ENCODE data around the gene EMX2. TPM values are rescaled to one million over a fixed set of nuclear protein-coding genes. Genes with fewer than 3 reads are reported as not detected.
"Not testable (repeated sequence)": the region's sequence is repeated elsewhere in the genome, so short reads cannot be mapped to it uniquely, and the experiment has no call there.

Gene EMX2
- total and polyA plus RNA-seq, 10 of the 15 experiments (the other 5 are each of a cell fraction or from before 2014, with no cell fraction given): 0.12 TPM; not detected in 9

DNA sequence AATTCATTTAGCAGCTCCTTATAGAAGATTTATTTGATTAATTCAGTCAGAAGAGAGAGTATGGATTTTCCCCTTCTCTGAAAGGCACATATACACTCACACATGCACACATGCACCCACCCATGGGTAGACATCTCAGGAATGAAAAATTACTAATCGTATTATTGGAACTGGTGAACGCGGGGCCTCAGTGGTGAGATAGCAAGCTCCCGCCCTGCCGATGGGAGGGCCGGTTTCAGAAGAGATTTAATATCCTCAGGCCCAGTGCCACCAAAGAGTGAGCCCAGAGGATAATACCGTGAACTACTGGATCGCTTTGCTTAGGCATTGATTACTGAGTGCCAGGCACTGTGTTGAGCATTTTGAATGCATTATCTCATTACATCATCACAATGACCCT is 38.0 kb upstream of the EMX2 start:
- ChIA-PET POLR2A (no interaction called here), SMC1A (ENCODE audit: uncharacterized antibody, unreplicated experiment) (interaction anchor here (0.7 to 4.0 kb wide), 5 partner anchors 35 to 738 kb away, joined by 3 to 12 read pairs (median 3); no protein-coding TSS in a partner anchor), RAD21 (ENCODE audit: unreplicated experiment) (interaction anchor here (1.3 to 2.2 kb wide), 4 partner anchors 8 to 739 kb away, joined by 3 to 8 read pairs (median 4); no protein-coding TSS in a partner anchor), CTCF (interaction anchor here (1.6 to 2.1 kb wide), 2 partner anchors 8 to 733 kb away, joined by 6 to 10 read pairs; no protein-coding TSS in a partner anchor)
- Histone ChIP-seq H3K27ac (ENCODE audit: control insufficient read depth, insufficient read depth) (no peak overlapping the region), H4K20me1 (ENCODE audit: control insufficient read depth, insufficient read depth) (no peaks in the 10 kb centered on the region), H3K27me3 (replicated peaks in 1 of 2; ENCODE audit: control insufficient read depth in 2 of 2, insufficient read depth in 2 of 2, low read length in 1 of 2) (peaks cover 1 to 3% of the 10 kb centered on the region in 2 experiments; a peak in 1 of 4 replicates), H3K9me3 (replicated peaks; ENCODE audit: control insufficient read depth, insufficient read depth, low read length) (no peaks in the 10 kb centered on the region), H3K4me3 (no peak overlapping the region), H2AFZ (ENCODE audit: control insufficient read depth, low read depth, low read length) (no peak overlapping the region), H3K4me2 (ENCODE audit: control insufficient read depth, insufficient read depth) (no peak overlapping the region), H3K79me2 (ENCODE audit: control insufficient read depth, insufficient read depth, low read length) (no peaks in the 10 kb centered on the region), H3K9ac (ENCODE audit: control insufficient read depth, insufficient read depth, low read length) (no peak overlapping the region), H3K36me3 (ENCODE audit: control insufficient read depth in 2 of 2, insufficient read depth in 2 of 2, low read length in 1 of 2) (no peaks in the 10 kb centered on the region), H3K4me1 (ENCODE audit: control insufficient read depth, insufficient read depth, low read length) (no peaks in the 10 kb centered on the region)
- no peak for TF ChIP-seq RFX5 (IDR thresholded peaks at IDR 0.05; ENCODE audit: low read depth, low read length)
- no peak for TF ChIP-seq NBN (IDR thresholded peaks at IDR 0.05)
- no peak for TF ChIP-seq RAD21 (IDR thresholded peaks at IDR 0.05; ENCODE audit: insufficient read depth, low read depth, low read length)
- TF ChIP-seq, protein P1, sequence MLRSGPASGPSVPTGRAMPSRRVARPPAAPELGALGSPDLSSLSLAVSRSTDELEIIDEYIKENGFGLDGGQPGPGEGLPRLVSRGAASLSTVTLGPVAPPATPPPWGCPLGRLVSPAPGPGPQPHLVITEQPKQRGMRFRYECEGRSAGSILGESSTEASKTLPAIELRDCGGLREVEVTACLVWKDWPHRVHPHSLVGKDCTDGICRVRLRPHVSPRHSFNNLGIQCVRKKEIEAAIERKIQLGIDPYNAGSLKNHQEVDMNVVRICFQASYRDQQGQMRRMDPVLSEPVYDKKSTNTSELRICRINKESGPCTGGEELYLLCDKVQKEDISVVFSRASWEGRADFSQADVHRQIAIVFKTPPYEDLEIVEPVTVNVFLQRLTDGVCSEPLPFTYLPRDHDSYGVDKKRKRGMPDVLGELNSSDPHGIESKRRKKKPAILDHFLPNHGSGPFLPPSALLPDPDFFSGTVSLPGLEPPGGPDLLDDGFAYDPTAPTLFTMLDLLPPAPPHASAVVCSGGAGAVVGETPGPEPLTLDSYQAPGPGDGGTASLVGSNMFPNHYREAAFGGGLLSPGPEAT (IDR thresholded peaks at IDR 0.05; ENCODE audit: low read depth): no peak
- no peak for TF ChIP-seq ETV6 (conservative IDR thresholded peaks at IDR 0.05 in 1 of 2, IDR thresholded peaks at IDR 0.05 in 1 of 2; ENCODE audit: borderline replicate concordance in 1 of 2, low read depth in 1 of 2)
- TF ChIP-seq ZNF622 (IDR thresholded peaks at IDR 0.05): no peak
- no peak for TF ChIP-seq EGR1 (IDR thresholded peaks at IDR 0.05; ENCODE audit: borderline replicate concordance in 1 of 2, low read depth in 2 of 2, low read length in 2 of 2)
- TF ChIP-seq, protein P2, sequence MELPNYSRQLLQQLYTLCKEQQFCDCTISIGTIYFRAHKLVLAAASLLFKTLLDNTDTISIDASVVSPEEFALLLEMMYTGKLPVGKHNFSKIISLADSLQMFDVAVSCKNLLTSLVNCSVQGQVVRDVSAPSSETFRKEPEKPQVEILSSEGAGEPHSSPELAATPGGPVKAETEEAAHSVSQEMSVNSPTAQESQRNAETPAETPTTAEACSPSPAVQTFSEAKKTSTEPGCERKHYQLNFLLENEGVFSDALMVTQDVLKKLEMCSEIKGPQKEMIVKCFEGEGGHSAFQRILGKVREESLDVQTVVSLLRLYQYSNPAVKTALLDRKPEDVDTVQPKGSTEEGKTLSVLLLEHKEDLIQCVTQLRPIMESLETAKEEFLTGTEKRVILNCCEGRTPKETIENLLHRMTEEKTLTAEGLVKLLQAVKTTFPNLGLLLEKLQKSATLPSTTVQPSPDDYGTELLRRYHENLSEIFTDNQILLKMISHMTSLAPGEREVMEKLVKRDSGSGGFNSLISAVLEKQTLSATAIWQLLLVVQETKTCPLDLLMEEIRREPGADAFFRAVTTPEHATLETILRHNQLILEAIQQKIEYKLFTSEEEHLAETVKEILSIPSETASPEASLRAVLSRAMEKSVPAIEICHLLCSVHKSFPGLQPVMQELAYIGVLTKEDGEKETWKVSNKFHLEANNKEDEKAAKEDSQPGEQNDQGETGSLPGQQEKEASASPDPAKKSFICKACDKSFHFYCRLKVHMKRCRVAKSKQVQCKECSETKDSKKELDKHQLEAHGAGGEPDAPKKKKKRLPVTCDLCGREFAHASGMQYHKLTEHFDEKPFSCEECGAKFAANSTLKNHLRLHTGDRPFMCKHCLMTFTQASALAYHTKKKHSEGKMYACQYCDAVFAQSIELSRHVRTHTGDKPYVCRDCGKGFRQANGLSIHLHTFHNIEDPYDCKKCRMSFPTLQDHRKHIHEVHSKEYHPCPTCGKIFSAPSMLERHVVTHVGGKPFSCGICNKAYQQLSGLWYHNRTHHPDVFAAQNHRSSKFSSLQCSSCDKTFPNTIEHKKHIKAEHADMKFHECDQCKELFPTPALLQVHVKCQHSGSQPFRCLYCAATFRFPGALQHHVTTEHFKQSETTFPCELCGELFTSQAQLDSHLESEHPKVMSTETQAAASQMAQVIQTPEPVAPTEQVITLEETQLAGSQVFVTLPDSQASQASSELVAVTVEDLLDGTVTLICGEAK (IDR thresholded peaks at IDR 0.05; ENCODE audit: borderline replicate concordance): no peak
- TF ChIP-seq NR2C2 (IDR thresholded peaks at IDR 0.05; ENCODE audit: borderline replicate concordance, control insufficient read depth, insufficient read length, low read depth): no peak
- ATAC-seq: no peak
- in situ Hi-C loops (cut with MboI): no loop called here
- no TSS peak for BruUV-seq (replicated peaks)
- WGBS (ENCODE audit: insufficient coverage, insufficient replicate concordance, low lambda C conversion rate, missing lambda C conversion rate): 61% methylated on average over 8 of the region's 8 CpGs
- DNase-seq (ENCODE audit: low read depth, low spot score): no peak
- intact Hi-C loops (cut with micrococcal nuclease; ENCODE audit: unreplicated experiment): no loop called here
- FAIRE-seq: no peak

DNA sequence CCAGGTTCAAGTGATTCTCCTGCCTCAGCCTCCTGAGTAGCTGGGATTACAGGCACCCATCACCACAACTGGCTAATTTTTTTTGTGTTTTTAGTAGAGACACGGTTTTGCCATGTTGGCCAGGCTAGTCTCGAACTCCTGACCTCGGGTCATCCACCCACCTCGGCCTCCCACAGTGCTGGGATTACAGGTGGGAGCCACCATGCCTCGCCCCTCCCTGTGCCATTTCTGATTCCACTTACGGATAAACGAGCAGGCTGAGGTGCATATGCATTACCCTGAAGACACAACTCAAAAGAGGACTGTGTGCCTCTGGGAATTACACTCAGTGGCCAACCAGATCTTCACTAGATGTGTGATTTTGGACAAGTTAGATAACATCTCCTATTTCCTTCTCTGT is 35.5 kb upstream of the EMX2 start:
- CTCF ChIA-PET; BruUV-seq (replicated peaks); H3K4me3 ChIP-seq; H4K20me1 ChIP-seq (ENCODE audit: control insufficient read depth, insufficient read depth); H3K4me1 ChIP-seq (ENCODE audit: control insufficient read depth, insufficient read depth, low read length); POLR2A ChIA-PET; DNase-seq (ENCODE audit: low read depth, low spot score); FAIRE-seq; intact Hi-C loops (cut with micrococcal nuclease; ENCODE audit: unreplicated experiment); H3K36me3 ChIP-seq (ENCODE audit: control insufficient read depth in 2 of 2, insufficient read depth in 2 of 2, low read length in 1 of 2); ATAC-seq; H3K9ac ChIP-seq (ENCODE audit: control insufficient read depth, insufficient read depth, low read length); H2AFZ ChIP-seq (ENCODE audit: control insufficient read depth, low read depth, low read length); H3K4me2 ChIP-seq (ENCODE audit: control insufficient read depth, insufficient read depth); SMC1A ChIA-PET (ENCODE audit: uncharacterized antibody, unreplicated experiment); H3K9me3 ChIP-seq (replicated peaks; ENCODE audit: control insufficient read depth, insufficient read depth, low read length); H3K27ac ChIP-seq (ENCODE audit: control insufficient read depth, insufficient read depth); in situ Hi-C loops (cut with MboI); H3K79me2 ChIP-seq (ENCODE audit: control insufficient read depth, insufficient read depth, low read length); H3K27me3 ChIP-seq (replicated peaks in 1 of 2; ENCODE audit: control insufficient read depth in 2 of 2, insufficient read depth in 2 of 2, low read length in 1 of 2); RAD21 ChIA-PET (ENCODE audit: unreplicated experiment): not testable (repeated sequence)
- 9% methylated on average over 7 of the region's 7 CpGs for WGBS (ENCODE audit: insufficient coverage, insufficient replicate concordance, low lambda C conversion rate, missing lambda C conversion rate)

Data from GM12878 (cell line).